Measurements from ENCODE around the gene C1QL2. TPM values are rescaled to one million over a fixed set of nuclear protein-coding genes. Genes with fewer than 3 reads are reported as not detected.

Gene C1QL2
- total RNA-seq, 1 experiment from 2014 or later: 0.81 TPM

- no peaks in the 10 kb centered on the region for H3K23me2 ChIP-seq (ENCODE audit: insufficient read length, low read depth, low read length, poor library complexity, severe bottlenecking)
- no peaks in the 10 kb centered on the region for H3K9me3 ChIP-seq (ENCODE audit: control insufficient read depth, low read depth, low read length)
- H3K4me2 ChIP-seq (ENCODE audit: insufficient read depth, insufficient read length, low read length): no peak overlapping the region
- H3K4me1 ChIP-seq (ENCODE audit: insufficient read depth, low read length): no peaks in the 10 kb centered on the region; the same call in 1 of the 2 replicates
- no peaks in the 10 kb centered on the region for H3K79me2 ChIP-seq (ENCODE audit: insufficient read depth, low read length)
- Mint-ChIP-seq H3K4me3 (no peak overlapping the region), H3K9me3 (no peaks in the 10 kb centered on the region; a peak in 1 of 5 replicates), H3K4me1 (peaks cover 36 to 47% of the 10 kb centered on the region in 2 experiments), H3K27ac (no peak overlapping the region; a peak in 1 of 7 replicates), H3K27me3 (ENCODE audit: low read depth) (peaks cover 37% of the 10 kb centered on the region), H3K36me3 (ENCODE audit: insufficient read depth in 1 of 3, low read depth in 3 of 3) (no peaks in the 10 kb centered on the region)
- no peak overlapping the region for H2AFZ ChIP-seq (ENCODE audit: low read length)
- no peak for DNase-seq
- no peak overlapping the region for H3K18ac ChIP-seq (ENCODE audit: insufficient read length, low read depth, low read length)
- H2BK5ac ChIP-seq (ENCODE audit: insufficient read length, low read length): no peak overlapping the region
- no CpG with 5 or more reads among the region's 12 CpGs for WGBS (ENCODE audit: extremely low coverage, insufficient read length, low lambda C conversion rate)
- no peak overlapping the region for H3K23ac ChIP-seq (ENCODE audit: insufficient read length, low read depth, low read length)
- H2AK5ac ChIP-seq (ENCODE audit: insufficient read length, low read length): no peak overlapping the region
- no peak overlapping the region for H4K8ac ChIP-seq (replicated peaks; ENCODE audit: insufficient read length, low read depth, low read length)
- no peak overlapping the region for H3K4ac ChIP-seq (ENCODE audit: low read depth, low read length)
- H4K91ac ChIP-seq (ENCODE audit: insufficient read length, low read depth, low read length): no peak overlapping the region
- no peak overlapping the region for H2BK20ac ChIP-seq (ENCODE audit: low read depth, low read length, poor library complexity, severe bottlenecking)
- no peak overlapping the region for H2BK12ac ChIP-seq (ENCODE audit: insufficient read length, low read depth, low read length)
- no peak overlapping the region for H2BK15ac ChIP-seq (ENCODE audit: low read depth, low read length)
- H3K79me1 ChIP-seq (ENCODE audit: insufficient read depth, low read depth, low read length, poor library complexity, severe bottlenecking): no peaks in the 10 kb centered on the region
- no peak overlapping the region for H4K5ac ChIP-seq (ENCODE audit: insufficient read length, low read depth, low read length)
- H3K27me3 ChIP-seq (ENCODE audit: insufficient read depth, low read length): no peaks in the 10 kb centered on the region
- H3K56ac ChIP-seq (ENCODE audit: insufficient read length, low read depth, low read length): no peak overlapping the region
- H3K27ac ChIP-seq (ENCODE audit: insufficient read length, low read depth, low read length): no peak overlapping the region
- no peak overlapping the region; the same call in 1 of the 2 replicates for H3K14ac ChIP-seq (ENCODE audit: insufficient read depth, low read length)
- TF ChIP-seq CTCF (conservative IDR thresholded peaks at IDR 0.05): no peak
- H2BK120ac ChIP-seq (ENCODE audit: low read depth, low read length, poor library complexity, severe bottlenecking): no peak overlapping the region
- H4K20me1 ChIP-seq (ENCODE audit: control insufficient read depth, insufficient read depth, insufficient read length): no peaks in the 10 kb centered on the region
- no peak overlapping the region for H3T11ph ChIP-seq (ENCODE audit: low read length)
- no peak overlapping the region for H3K9ac ChIP-seq (ENCODE audit: extremely low read depth, insufficient read length, low read length)
Observed at GRCh38 chr2:119123389-119123788, 35.2 kb downstream of the C1QL2 start.
